Bone marrow (tissue), 2 donors: ENCODE results near the gene ALKBH7.
"Not testable (repeated sequence)": the region's sequence is repeated elsewhere in the genome, so short reads cannot be mapped to it uniquely, and the experiment has no call there.

Experiments
- DNase-seq, 2 donors: peaks; one replicate each; lab custom pipeline; 2025; lab: John Stamatoyannopoulos, UW

Gene ALKBH7

GRCh38 chr19:6400062-6400944, 27.7 kb downstream of the ALKBH7 start:
- not testable (repeated sequence) for DNase-seq

DNA sequence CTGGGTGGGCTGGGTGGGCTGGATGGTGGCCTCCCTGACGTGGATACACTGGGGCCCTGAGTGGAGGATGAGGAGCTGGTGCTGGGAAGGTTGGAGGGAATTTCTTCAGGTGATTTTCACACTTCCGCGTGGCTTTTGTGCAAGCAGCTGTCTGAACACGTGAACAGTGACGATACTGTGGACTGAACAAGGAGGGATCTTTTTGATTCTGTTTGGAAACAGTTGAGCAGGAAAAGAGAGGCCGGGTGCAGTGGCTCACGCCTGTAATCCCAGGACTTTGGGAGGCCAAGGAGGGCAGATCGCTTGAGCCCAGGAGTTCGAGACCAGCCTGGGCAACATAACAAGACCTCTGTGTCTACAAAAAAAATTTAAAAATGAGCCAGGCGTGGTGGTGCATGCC, 29.5 kb downstream of the ALKBH7 start:
- no peak for DNase-seq

DNA sequence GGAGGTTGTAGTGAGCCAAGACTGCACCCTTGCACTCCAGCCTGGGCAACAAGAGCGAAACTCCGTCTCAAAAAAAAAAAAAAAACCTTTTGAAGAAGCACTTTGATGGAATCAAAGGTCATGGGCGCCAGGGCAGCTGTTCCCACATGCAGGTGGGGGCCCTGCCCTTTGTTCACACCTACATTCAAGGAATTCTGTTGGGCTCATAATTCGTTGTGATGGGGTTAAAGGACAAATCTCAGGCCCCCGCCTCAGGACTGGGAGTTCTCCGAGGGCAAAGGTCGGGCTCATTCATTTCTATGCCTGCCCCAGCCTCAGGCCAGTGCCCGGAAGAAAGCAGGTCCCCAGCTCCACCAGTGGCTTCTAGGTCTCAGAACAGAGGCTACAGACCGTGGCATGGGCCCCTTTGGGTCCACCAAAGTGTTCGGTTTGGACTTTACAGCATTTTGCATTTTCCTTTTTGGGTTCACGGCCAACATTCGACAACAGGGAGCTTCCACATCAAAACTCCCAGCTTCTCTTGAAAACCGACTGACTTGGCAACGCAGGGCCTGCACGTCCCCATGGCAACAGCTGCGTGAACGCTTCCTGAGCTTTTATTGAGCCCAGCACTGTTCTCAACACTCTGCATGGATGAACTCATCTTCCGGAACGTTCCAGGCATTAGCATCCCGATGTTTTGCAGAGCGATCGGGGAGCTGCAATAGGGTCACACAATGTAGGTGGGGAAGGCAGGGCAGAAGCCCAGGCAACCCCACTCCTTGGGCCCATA, 30.4 kb downstream of the ALKBH7 start:
- DNase-seq: no peak

DNA sequence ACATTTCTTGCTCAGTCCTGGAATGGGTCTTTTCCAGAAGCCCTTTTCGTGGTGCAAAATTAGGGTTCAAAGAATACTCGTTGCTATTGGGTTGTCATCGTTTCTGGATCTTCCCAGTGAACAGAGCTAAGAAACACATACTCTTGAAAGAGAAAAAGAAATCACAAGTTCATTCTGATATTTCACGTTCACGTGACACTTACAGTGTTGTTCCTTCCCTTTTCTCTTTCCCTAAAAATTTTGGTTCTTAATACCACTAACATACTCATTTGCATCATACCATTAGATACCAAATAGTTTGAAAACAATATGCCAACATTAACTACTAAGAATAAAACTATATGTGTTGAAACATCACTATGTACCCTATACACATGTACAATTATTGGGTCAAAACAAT, 33.8 kb downstream of the ALKBH7 start:
- DNase-seq: no peak

DNA sequence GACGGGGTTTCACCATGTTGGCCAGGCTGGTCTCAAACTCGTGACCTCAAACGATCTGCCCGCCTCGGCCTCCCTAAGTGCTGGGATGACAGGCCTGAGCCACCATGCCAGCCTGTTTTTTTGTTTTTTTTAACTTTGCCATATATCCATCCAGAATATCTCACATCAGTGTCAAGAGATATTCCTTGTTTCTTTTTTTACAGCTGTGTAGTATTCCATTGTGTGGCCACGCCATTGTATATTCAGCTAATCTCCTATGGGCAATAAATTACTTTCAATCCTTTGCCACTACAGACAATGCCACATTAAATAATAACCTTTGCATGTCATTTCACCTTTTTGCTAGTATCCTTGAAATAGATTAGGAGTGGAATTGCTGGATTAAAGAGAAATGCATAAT, 36.8 kb downstream of the ALKBH7 start:
- no peak for DNase-seq

DNA sequence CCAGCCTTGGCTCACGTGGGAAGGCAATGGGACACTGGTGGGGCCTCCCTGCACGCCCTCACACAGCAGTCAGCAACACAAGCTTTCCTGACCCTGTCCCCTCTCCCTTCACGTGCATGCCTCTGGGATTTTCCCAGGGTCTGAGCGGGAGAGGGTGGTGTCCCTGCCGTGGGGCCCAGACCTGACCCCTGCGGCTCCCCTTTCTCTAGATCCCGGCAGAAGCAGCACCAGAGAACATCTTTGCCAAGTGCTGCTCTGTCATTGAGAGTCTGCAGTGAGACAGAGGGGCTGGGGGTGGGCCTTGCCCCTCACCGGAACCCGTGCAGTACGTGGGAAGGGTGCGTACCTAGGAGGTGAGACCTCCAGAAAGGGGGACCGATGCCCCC, 39.5 kb downstream of the ALKBH7 start:
- no peak for DNase-seq

DNA sequence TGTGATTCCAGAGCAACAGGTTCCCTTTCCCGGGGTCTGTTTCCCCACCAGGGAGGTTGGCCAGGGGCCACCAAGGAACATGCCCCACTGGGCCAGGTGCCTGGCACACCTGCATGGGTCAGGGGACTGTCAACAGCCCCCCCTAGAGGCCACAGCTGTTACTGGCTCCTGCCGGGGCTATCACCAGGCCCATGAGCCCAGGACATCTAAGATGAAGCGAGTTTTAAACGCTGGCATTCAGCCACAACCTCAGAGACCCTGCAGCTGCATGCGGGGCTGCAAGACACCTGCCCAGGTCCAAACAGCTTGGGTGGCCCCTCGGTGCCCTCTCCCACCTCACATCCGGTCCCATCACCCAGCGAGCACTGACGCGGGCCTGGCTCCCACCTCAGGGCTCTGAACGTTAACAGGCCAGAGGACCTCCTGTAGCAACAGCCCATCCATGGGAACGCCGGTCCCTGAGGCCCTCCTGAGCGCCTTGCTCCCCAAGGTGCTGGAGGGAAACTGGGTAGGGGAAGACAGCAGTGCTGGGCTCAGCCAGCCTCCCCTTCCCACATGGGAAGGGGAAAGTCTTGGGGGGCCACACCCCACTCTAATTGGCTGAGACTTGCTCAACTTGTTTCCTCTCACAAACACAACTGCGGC, 40.0 kb downstream of the ALKBH7 start:
- DNase-seq: no peak

- DNase-seq: no peak
Observed at GRCh38 chr19:6413291-6413690, 40.7 kb downstream of the ALKBH7 start.

DNA sequence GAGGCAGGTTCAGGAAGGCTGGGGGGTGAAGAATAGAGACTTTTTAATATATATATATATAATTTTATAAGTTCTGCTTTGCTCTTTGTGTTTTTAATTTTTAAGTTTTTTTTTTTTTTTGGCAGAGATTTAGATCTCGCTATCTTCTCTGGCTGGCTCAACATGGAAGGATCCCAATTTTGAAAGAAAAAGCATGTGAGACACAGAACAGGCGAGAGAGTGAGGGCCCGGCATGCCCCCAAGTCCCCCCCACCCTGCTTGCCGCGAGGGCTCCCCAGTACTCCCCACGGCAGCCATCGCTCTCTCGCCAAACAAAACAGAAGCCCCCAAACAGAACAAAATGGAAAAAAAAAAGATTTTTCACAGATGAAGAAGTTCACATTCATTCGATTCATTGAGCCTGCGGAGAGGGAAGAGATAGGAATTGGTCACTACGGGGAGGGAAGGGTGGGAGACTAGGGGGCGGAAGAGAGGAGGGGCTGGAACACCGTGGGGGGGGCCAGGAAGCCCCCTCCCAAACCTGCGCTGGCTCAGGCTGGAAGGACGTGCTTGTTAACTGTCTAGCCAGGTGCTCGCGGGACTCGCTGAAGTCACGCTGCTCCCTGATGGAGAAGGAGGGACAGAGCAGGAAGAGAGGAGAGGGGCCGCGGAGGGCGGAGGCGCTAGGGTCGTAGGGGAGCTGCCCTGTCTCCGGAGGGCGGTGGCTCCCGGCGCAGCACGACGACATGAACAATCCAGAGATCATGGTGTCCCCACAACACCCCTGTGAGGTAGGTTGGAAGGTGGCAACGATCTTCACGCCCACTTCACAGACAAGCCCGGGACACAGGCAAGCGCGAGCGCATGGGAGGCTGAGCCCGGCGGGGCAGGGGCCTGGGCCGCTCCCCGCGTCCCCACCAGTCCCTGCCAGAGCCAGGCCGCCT, 41.4 kb downstream of the ALKBH7 start:
- DNase-seq: no peak

- no peak for DNase-seq
Observed at GRCh38 chr19:6414793-6415590, 42.4 kb downstream of the ALKBH7 start.

- DNase-seq: no peak
Observed at GRCh38 chr19:6415591-6416190, 43.1 kb downstream of the ALKBH7 start.

DNA sequence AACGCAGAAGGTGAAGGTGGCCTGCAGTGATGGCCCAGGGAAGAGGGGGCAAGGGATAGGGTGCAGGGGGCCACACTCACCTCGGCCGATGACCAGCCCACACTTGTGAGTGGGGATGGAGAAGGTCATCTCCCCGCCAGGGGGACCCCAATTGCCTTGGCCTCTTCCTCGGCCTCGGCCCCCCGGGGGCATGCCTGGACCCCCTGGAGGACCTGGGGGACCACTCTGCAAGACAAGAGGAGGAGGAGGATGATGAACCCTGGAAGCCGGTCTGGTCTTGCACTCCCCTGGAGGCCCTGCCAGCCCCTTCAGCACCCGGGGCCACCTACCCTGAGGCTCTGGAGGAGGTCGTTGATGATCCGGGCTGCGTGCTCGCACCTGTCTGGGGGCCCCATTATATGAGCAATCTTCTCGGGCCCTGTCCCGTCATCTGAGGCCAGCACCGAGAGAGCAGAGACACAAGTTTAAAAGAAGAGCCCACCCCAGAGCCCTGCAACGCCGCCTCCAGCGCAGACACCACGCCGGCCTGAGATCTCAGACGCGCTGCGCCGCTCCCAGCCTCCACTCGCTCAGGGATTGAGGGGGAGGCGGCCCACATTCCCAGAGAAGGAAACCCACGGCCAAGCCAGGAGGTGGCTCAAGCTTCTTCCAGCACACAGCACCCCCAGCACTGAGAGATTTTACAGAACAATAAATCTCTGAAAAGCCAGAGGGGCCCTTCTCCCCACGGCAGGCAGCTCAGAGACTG, 44.2 kb downstream of the ALKBH7 start:
- DNase-seq: no peak

- DNase-seq: no peak
Observed at GRCh38 chr19:6417713-6418561, 45.3 kb downstream of the ALKBH7 start.

DNA sequence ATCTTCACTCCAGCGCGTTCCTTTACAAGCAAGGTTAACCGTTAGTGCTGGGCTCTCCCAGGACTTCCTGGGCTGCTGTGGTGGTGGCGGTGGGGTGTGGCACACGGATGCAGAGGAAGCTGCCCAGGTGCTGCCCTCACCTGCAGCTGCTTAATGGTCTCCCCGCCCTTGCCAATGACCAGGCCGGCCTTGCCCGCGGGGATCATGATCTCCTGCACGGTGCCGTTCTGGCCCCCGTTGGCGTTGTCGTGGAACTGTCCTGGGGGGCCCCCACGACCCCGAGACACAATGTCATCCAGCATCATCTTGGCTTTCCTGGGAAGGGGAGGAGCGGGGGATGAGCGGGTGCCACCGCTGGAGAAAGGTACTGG, 46.0 kb downstream of the ALKBH7 start:
- no peak for DNase-seq

DNA sequence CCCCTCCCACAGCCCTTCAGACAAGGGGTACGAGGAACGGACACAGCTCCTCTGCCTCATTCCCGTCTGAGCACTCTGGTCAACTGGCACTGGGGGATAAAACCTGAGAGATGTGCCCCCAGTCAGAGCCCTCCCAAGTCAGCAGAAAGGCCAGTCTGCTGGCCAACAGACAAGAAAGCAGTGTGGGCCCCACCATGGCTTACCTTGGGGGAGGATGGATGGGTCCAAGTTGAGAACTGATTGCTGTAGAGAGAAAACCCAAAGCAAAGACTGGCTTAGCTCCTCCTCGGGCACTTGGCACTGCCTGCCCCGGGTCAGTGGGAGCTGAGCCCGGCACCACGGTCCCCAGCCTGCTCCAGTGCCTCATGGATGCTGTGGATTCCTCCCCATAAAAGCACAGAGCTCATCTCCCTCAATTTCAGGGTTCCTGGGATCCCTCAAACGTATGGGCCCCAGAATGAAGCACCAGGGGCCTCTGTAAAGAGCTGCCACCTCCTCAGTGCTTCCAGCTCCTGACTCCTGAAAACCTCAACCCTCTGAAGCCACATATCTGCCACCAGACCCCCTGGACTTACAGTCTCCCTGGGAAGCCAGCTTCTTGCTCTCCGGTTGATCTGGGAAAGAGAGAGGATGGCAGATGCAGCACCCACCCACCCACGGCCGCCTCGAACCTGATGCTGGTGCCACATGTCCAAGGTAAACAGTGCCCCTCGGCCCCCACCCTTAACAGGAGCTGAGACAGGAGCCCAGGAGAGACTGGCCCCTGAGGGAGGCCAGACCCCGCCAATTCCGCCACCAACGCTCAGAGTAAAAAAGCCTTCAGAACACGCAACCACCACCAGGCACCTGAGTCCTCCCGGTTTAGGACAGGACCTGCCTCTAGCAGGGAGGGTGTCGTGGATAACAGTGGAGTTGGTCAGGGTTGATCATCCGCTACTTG, 48.8 kb downstream of the ALKBH7 start:
- no peak for DNase-seq

DNA sequence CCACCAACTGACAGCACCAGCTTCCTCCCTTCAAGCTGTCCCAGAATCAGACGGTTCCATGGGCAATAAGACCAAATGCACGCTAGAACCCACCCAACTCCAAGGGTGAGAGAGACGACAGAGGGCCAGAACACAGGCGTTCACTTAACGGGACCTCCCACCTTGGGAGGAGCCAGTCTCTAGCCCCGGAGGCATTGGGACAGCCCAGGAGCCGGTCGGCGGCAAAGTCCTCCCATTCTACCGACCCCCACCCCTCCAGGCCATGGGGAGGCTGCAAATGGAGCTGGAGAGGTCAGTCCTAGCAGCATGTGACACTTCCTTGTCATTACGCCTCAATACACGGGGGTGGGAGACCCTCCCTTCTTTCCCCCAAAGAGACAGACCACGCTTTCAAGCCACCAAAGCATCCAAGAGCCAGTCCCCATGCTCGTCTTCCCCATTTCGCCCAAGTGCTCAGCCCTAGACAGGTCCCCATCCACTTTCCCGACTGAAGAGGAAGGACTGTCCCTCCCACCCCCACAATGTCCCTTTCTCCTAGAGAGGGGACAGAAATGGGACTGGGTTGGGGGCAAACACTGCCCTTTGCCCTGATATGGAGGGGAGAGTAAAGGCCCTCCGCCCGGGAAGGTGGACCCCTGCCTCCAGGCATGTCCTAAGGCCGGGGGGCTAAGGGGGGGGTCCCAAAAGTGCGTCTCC, 51.1 kb downstream of the ALKBH7 start:
- no peak for DNase-seq
